ENCODE results near the gene UST. TPM values are rescaled to one million over a fixed set of nuclear protein-coding genes. Genes with fewer than 3 reads are reported as not detected.

UST gene
- total RNA-seq, 1 experiment from 2014 or later, result 32.1 TPM

DNA sequence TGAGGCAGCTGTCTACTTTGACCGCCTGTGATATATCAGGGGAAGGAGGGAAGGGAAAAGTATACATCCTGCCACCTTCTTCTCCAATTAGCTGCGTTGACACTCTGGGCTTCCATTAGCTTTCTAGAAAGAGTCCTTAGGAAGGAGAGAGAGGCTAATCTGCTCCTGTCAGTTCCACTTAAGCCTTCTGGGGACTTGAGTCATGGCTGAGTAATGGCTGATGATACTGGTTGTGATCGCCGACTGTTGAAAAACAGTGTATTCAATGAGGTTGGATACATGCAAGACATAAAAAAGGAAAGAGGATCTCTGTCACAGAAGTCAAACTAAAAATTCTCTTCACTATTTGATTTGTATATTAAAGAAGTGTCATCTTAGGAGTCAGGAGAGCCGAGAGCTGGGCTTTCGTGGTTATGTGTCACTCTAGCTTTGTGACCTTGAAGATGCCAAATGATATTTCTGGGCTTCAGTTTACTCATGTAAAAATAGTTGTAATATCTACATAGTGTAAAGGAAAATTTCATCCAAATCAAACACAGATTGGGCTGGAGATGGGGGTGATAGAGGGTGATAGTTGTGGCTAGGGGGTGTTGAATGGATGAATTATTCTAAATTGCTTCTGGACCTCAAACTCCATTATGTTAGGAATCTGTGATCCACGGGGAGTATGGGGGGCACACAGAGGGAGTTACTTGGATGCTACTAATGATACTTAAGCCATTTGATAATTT is 189.0 kb downstream of the UST start:
- Mint-ChIP-seq H3K9me3 (no peaks in the 10 kb centered on the region), H3K4me1 (peaks cover 32% of the 10 kb centered on the region), H3K27me3 (ENCODE audit: low read depth) (no peaks in the 10 kb centered on the region), H3K36me3 (no peaks in the 10 kb centered on the region), H3K4me3 (no peak overlapping the region), H3K27ac (peak overlapping the region; percentile 4; the same call in 1 of the 2 replicates)
- ATAC-seq (no peak), DNase-seq (ENCODE audit: low spot score) (no peak)
- ChIA-PET CTCF (no interaction called here), POLR2A (no interaction called here)
- TF ChIP-seq NFE2L1 (CRISPR knock-in tag; IDR thresholded peaks at IDR 0.05) (no peak), FOXP1 (CRISPR knock-in tag; IDR thresholded peaks at IDR 0.05; ENCODE audit: borderline replicate concordance) (no peak), CREM (CRISPR knock-in tag; IDR thresholded peaks at IDR 0.05) (no peak), ELF4 (CRISPR knock-in tag; IDR thresholded peaks at IDR 0.05; ENCODE audit: low read depth) (no peak), EMX1 (CRISPR knock-in tag; IDR thresholded peaks at IDR 0.05) (no peak), SMAD3 (CRISPR knock-in tag; IDR thresholded peaks at IDR 0.05; ENCODE audit: borderline replicate concordance) (no peak), GTF2I (CRISPR knock-in tag; conservative IDR thresholded peaks at IDR 0.05) (no peak), PRRX2 (CRISPR knock-in tag; IDR thresholded peaks at IDR 0.05) (no peak), RELA (CRISPR knock-in tag; IDR thresholded peaks at IDR 0.05; ENCODE audit: borderline replicate concordance) (no peak), NFATC4 (CRISPR knock-in tag; IDR thresholded peaks at IDR 0.05) (no peak), NFYB (CRISPR knock-in tag; conservative IDR thresholded peaks at IDR 0.05; ENCODE audit: low read depth) (no peak), GABPB1 (CRISPR knock-in tag; IDR thresholded peaks at IDR 0.05) (no peak), OVOL2 (CRISPR knock-in tag; IDR thresholded peaks at IDR 0.05; ENCODE audit: borderline replicate concordance) (no peak), ZBTB21 (CRISPR knock-in tag; IDR thresholded peaks at IDR 0.05; ENCODE audit: borderline replicate concordance) (no peak)
- TF ChIP-seq, protein P1, sequence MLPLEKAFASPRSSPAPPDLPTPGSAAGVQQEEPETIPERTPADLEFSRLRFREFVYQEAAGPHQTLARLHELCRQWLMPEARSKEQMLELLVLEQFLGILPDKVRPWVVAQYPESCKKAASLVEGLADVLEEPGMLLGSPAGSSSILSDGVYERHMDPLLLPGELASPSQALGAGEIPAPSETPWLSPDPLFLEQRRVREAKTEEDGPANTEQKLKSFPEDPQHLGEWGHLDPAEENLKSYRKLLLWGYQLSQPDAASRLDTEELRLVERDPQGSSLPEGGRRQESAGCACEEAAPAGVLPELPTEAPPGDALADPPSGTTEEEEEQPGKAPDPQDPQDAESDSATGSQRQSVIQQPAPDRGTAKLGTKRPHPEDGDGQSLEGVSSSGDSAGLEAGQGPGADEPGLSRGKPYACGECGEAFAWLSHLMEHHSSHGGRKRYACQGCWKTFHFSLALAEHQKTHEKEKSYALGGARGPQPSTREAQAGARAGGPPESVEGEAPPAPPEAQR (CRISPR knock-in tag; IDR thresholded peaks at IDR 0.05), result no peak
- TF ChIP-seq, protein P2, sequence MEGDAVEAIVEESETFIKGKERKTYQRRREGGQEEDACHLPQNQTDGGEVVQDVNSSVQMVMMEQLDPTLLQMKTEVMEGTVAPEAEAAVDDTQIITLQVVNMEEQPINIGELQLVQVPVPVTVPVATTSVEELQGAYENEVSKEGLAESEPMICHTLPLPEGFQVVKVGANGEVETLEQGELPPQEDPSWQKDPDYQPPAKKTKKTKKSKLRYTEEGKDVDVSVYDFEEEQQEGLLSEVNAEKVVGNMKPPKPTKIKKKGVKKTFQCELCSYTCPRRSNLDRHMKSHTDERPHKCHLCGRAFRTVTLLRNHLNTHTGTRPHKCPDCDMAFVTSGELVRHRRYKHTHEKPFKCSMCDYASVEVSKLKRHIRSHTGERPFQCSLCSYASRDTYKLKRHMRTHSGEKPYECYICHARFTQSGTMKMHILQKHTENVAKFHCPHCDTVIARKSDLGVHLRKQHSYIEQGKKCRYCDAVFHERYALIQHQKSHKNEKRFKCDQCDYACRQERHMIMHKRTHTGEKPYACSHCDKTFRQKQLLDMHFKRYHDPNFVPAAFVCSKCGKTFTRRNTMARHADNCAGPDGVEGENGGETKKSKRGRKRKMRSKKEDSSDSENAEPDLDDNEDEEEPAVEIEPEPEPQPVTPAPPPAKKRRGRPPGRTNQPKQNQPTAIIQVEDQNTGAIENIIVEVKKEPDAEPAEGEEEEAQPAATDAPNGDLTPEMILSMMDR (IDR thresholded peaks at IDR 0.05), result no peak
- TF ChIP-seq, protein P3, sequence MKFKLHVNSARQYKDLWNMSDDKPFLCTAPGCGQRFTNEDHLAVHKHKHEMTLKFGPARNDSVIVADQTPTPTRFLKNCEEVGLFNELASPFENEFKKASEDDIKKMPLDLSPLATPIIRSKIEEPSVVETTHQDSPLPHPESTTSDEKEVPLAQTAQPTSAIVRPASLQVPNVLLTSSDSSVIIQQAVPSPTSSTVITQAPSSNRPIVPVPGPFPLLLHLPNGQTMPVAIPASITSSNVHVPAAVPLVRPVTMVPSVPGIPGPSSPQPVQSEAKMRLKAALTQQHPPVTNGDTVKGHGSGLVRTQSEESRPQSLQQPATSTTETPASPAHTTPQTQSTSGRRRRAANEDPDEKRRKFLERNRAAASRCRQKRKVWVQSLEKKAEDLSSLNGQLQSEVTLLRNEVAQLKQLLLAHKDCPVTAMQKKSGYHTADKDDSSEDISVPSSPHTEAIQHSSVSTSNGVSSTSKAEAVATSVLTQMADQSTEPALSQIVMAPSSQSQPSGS (CRISPR knock-in tag; IDR thresholded peaks at IDR 0.05; ENCODE audit: borderline replicate concordance, low read depth), result no peak
- TF ChIP-seq, protein P4, sequence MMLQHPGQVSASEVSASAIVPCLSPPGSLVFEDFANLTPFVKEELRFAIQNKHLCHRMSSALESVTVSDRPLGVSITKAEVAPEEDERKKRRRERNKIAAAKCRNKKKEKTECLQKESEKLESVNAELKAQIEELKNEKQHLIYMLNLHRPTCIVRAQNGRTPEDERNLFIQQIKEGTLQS (CRISPR knock-in tag; conservative IDR thresholded peaks at IDR 0.05), result no peak
- TF ChIP-seq, protein P5, sequence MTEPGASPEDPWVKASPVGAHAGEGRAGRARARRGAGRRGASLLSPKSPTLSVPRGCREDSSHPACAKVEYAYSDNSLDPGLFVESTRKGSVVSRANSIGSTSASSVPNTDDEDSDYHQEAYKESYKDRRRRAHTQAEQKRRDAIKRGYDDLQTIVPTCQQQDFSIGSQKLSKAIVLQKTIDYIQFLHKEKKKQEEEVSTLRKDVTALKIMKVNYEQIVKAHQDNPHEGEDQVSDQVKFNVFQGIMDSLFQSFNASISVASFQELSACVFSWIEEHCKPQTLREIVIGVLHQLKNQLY (CRISPR knock-in tag; IDR thresholded peaks at IDR 0.05), result no peak
- TF ChIP-seq, protein P6, sequence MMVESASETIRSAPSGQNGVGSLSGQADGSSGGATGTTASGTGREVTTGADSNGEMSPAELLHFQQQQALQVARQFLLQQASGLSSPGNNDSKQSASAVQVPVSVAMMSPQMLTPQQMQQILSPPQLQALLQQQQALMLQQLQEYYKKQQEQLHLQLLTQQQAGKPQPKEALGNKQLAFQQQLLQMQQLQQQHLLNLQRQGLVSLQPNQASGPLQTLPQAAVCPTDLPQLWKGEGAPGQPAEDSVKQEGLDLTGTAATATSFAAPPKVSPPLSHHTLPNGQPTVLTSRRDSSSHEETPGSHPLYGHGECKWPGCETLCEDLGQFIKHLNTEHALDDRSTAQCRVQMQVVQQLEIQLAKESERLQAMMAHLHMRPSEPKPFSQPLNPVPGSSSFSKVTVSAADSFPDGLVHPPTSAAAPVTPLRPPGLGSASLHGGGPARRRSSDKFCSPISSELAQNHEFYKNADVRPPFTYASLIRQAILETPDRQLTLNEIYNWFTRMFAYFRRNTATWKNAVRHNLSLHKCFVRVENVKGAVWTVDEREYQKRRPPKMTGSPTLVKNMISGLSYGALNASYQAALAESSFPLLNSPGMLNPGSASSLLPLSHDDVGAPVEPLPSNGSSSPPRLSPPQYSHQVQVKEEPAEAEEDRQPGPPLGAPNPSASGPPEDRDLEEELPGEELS (CRISPR knock-in tag; IDR thresholded peaks at IDR 0.05), result no peak

Data from WTC11 (cell line).